Stomach (tissue), 9 donors: Measurements from ENCODE around the gene PLCXD1. TPM values are rescaled to one million over a fixed set of nuclear protein-coding genes. Genes with fewer than 3 reads are reported as not detected.

ENCODE experiments used
- DNase-seq, 2 donors: peaks; one replicate each; pipeline versions ENCODE4 v3.0.0 to v3.0.0-alpha.2; 2013 to 2019
- H3K27ac ChIP-seq, 5 donors: fragments of 200-600 bp in 4 of 5; sonication (generic) in 4 of 5; one replicate each; pipeline ENCODE4 v1.5.1; 2013 to 2019; ENCODE audit warnings: mild to moderate bottlenecking in 1 of 5, moderate library complexity in 1 of 5
- H3K27me3 ChIP-seq, 3 donors: fragments of 200-600 bp; sonication (generic); one replicate each; pipeline ENCODE4 v1.5.1; 2017 to 2019; ENCODE audit warnings: mixed run types in 1 of 3
- H3K36me3 ChIP-seq, 4 donors: fragments of 200-600 bp; sonication (generic); 1 replicate in 3 of 4; 2 replicates in 1 of 4; pipeline ENCODE4 v1.5.1; 2016 to 2019
- H3K4me1 ChIP-seq, 4 donors: fragments of 200-600 bp; sonication (generic); one replicate each; pipeline ENCODE4 v1.5.1; 2016 to 2019
- H3K4me3 ChIP-seq, 4 donors: fragments of 200-600 bp; sonication (generic) in 3 of 4; one replicate each; pipeline ENCODE4 v1.5.1; 2016 to 2019; ENCODE audit warnings: mild to moderate bottlenecking in 1 of 4
- H3K9me3 ChIP-seq, 4 donors: fragments of 200-600 bp; sonication (generic); one replicate each; pipeline ENCODE4 v1.5.1; 2016 to 2019
- CTCF ChIP-seq, 7 experiments: fragments of 450-650 bp in 4 of 7; fragments of 200-600 bp in 3 of 7; sonication (generic) in 3 of 7; IDR thresholded peaks; one replicate each; pipeline ENCODE4 v1.5.1; 2016 to 2019; ENCODE audit warnings: antibody characterized with exemption in 7 of 7, control low read depth in 2 of 7, mild to moderate bottlenecking in 1 of 7
- EP300 ChIP-seq: sonication (generic); formaldehyde crosslinking; IDR thresholded peaks from one replicate; pipeline ENCODE4 v1.6.1; 2017; ENCODE audit warnings: antibody characterized with exemption
- POLR2A ChIP-seq, 4 donors: fragments of 450-650 bp; IDR thresholded peaks; one replicate each; pipeline ENCODE4 v1.6.1; 2016; ENCODE audit warnings: antibody characterized with exemption in 4 of 4, control low read depth in 2 of 4, mild to moderate bottlenecking in 1 of 4, moderate library complexity in 1 of 4
- POLR2AphosphoS5 ChIP-seq, 3 donors: sonication (generic); formaldehyde crosslinking; IDR thresholded peaks; one replicate each; pipeline ENCODE4 v1.6.1; 2016; ENCODE audit warnings: antibody characterized with exemption in 3 of 3
- WGBS, 5 donors: extraction: QIAGEN DNeasy Blood & Tissue Kit in 3 of 5; methylation state at CpG; one replicate each; pipeline versions ENCODE4 v1.1.5 to v1.1.7; 2013 to 2018; 5-methylcytosine and 5-hydroxymethylcytosine counted together
- intact Hi-C: fragments of 100-400 bp; cut with DNase I; formaldehyde crosslinking; loops from one replicate; pipeline ENCODE4 v1.15.1; 2023; ENCODE audit warnings: low total_unique reads
- polyA plus RNA-seq, 3 donors: library from polyadenylated mRNA; stranded (reverse); fragments of 200-250 nt; gene quantifications; one replicate each; pipeline ENCODE4 v1.2.3, GENCODE V29; 2013
- total RNA-seq, 5 donors: library from RNA; depleted of rRNA; stranded (reverse); fragments of >200 nt; gene quantifications; one replicate each; pipeline versions ENCODE4 v1.1.0 to v1.2.3, GENCODE V29; 2014 to 2016
- donor health status: healthy with polysubstance abuse.
- donor health status: Bipolar disorder and iron deficiency.
- donor health status: healthy.

Gene PLCXD1
- total and polyA plus RNA-seq, 8 donors: 8.4 to 114 (median 23.4) TPM

GRCh38 chrX:307261-308111 lies 26.3 kb downstream of the PLCXD1 start:
- Histone ChIP-seq H3K27ac (no peak overlapping the region), H3K9me3 (peaks cover 0 to 5% (median 0%) of the 10 kb centered on the region in 4 donors), H3K27me3 (no peaks in the 10 kb centered on the region), H3K36me3 (peaks cover 53 to 99% (median 97%) of the 10 kb centered on the region in 4 donors), H3K4me3 (no peak overlapping the region), H3K4me1 (no peaks in the 10 kb centered on the region)
- TF ChIP-seq POLR2AphosphoS5 (IDR thresholded peaks at IDR 0.05) (no peak), CTCF (IDR thresholded peaks at IDR 0.05) (no peak), POLR2A (IDR thresholded peaks at IDR 0.05) (no peak), EP300 (no peak)
- intact Hi-C loops: no loop called here
- DNase-seq: no peak
- 96 to 98% (median 96%) methylated on average over 30 to 58 of the region's 58 CpGs for WGBS, 5 donors

- no peak overlapping the region for H3K4me3 ChIP-seq
- H3K9me3 ChIP-seq: peaks cover 0 to 5% (median 0%) of the 10 kb centered on the region in 4 donors
- H3K36me3 ChIP-seq: peaks cover 64 to 99% (median 97%) of the 10 kb centered on the region in 4 donors
- H3K27ac ChIP-seq: no peak overlapping the region
- no peaks in the 10 kb centered on the region for H3K27me3 ChIP-seq
- DNase-seq: no peak
- WGBS, 5 donors: 94 to 96% (median 95%) methylated on average over 30 of the region's 30 CpGs
- no peaks in the 10 kb centered on the region for H3K4me1 ChIP-seq
- TF ChIP-seq EP300 (no peak), POLR2AphosphoS5 (IDR thresholded peaks at IDR 0.05) (no peak), POLR2A (IDR thresholded peaks at IDR 0.05) (no peak), CTCF (IDR thresholded peaks at IDR 0.05) (no peak)
- intact Hi-C loops: no loop called here
Measured at GRCh38 chrX:308821-309520, 27.8 kb downstream of the PLCXD1 start.

GRCh38 chrX:310621-311155 lies 29.5 kb downstream of the PLCXD1 start:
- H3K27ac ChIP-seq: no peak overlapping the region
- no peak overlapping the region for H3K4me3 ChIP-seq
- no peak for DNase-seq
- peaks cover 0 to 3% (median 0%) of the 10 kb centered on the region in 4 donors for H3K9me3 ChIP-seq
- TF ChIP-seq POLR2AphosphoS5 (IDR thresholded peaks at IDR 0.05) (no peak), EP300 (no peak), CTCF (IDR thresholded peaks at IDR 0.05) (no peak), POLR2A (IDR thresholded peaks at IDR 0.05) (no peak)
- 90 to 95% (median 94%) methylated on average over 19 to 25 of the region's 25 CpGs for WGBS, 5 donors
- H3K36me3 ChIP-seq: peaks cover 67 to 97% (median 93%) of the 10 kb centered on the region in 4 donors
- H3K27me3 ChIP-seq: no peaks in the 10 kb centered on the region
- intact Hi-C loops: no loop called here
- H3K4me1 ChIP-seq: no peaks in the 10 kb centered on the region
